Muscle of leg (tissue), 11 donors: Measurements from ENCODE around the gene TNFRSF21. TPM values are rescaled to one million over a fixed set of nuclear protein-coding genes. Genes with fewer than 3 reads are reported as not detected.
"Not testable (repeated sequence)": the region's sequence is repeated elsewhere in the genome, so short reads cannot be mapped to it uniquely, and the experiment has no call there.

Experiments used
- DNase-seq: peaks from one replicate; pipeline ENCODE4 v3.0.0; 2013
- H3K27ac ChIP-seq: one replicate; pipeline ENCODE4 v1.5.1; 2013; ENCODE audit warnings: mild to moderate bottlenecking, low read length, control low read depth
- H3K27me3 ChIP-seq: one replicate; pipeline ENCODE4 v1.6.1; 2013; ENCODE audit warnings: low read length; ENCODE audit not compliant: control insufficient read depth, insufficient read depth
- H3K36me3 ChIP-seq: one replicate; pipeline ENCODE4 v1.6.1; 2013; ENCODE audit warnings: low read length; ENCODE audit not compliant: control insufficient read depth, insufficient read depth
- H3K4me1 ChIP-seq: one replicate; pipeline ENCODE4 v1.6.1; 2013; ENCODE audit warnings: low read length; ENCODE audit not compliant: control insufficient read depth, insufficient read depth
- H3K4me3 ChIP-seq: one replicate; pipeline ENCODE4 v1.5.1; 2013; ENCODE audit warnings: low read length, control low read depth
- H3K9me3 ChIP-seq: replicated peaks from 2 replicates; pipeline ENCODE4 v1.6.1; 2013; ENCODE audit warnings: low read depth, low read length; ENCODE audit not compliant: control insufficient read depth
- WGBS: methylation state at CpG from one replicate; pipeline ENCODE4 v1.1.5; 2013; ENCODE audit warnings: missing lambda C conversion rate; ENCODE audit not compliant: insufficient coverage; 5-methylcytosine and 5-hydroxymethylcytosine counted together
- polyA plus RNA-seq, 8 donors: library from polyadenylated mRNA; unstranded; fragments of 120-200 nt; gene quantifications; one replicate each; pipeline versions ENCODE4 v1.2.1 to v1.2.3, GENCODE V29; 2013; ENCODE audit warnings: inconsistent platforms in 1 of 8, low replicate concordance in 1 of 8; ENCODE audit not compliant: insufficient read length in 8 of 8, insufficient read depth in 1 of 8
- total RNA-seq: library from RNA; stranded (reverse); fragments of 120-200 nt; gene quantifications from one replicate; pipeline ENCODE4 v1.2.4, GENCODE V29; 2013

The TNFRSF21 gene
- total and polyA plus RNA-seq, 9 donors = 10.2 to 27.9 (median 23.2) TPM

DNA sequence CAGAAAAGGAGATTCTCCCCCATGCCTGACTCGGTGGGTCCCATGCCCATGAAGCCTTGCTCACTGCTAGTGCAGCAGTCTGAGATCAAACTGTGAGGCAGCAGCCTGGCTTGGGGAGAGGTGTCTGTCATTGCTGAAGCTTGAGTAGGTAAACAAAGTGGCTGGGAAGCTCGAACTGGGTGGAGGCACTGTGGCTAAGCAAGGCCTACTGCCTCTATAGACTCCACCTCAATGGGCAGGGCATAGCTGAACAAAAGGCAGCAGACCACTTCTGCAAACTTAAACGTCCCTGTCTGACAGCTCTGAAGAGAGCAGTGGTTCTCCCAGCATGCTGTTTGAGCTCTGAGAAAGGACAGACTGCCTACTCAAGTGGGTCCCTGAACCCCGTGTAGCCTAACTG, 18.4 kb upstream of the TNFRSF21 start:
- not testable (repeated sequence) for H3K9me3 ChIP-seq, H3K27ac ChIP-seq, H3K36me3 ChIP-seq, DNase-seq, H3K4me3 ChIP-seq, H3K4me1 ChIP-seq, H3K27me3 ChIP-seq
- WGBS = 64% methylated on average over 3 of the region's 4 CpGs

DNA sequence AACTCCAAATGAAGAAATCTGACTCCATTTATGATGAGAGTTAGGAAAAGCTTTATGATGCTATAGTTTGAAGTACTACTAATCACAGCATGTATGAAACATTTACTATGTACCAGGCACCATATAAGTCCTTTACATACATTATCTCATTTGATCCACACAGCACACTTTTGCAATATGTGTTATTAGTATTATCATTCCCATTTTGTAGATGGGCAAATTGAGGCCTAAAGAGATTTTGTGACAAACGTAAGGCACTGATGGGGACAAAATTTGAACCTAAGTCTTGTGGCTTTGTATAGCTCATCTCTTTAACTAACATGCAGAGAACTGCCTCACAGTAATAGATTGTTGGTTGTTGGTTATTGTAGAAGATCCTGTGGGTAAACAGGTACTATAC, 14.2 kb upstream of the TNFRSF21 start:
- Histone ChIP-seq H3K27ac (no peak overlapping the region), H3K27me3 (no peaks in the 10 kb centered on the region), H3K4me1 (no peaks in the 10 kb centered on the region), H3K36me3 (no peaks in the 10 kb centered on the region), H3K4me3 (no peak overlapping the region), H3K9me3 (no peaks in the 10 kb centered on the region)
- no peak for DNase-seq
- no CpG with 5 or more reads among the region's 1 CpG for WGBS

DNA sequence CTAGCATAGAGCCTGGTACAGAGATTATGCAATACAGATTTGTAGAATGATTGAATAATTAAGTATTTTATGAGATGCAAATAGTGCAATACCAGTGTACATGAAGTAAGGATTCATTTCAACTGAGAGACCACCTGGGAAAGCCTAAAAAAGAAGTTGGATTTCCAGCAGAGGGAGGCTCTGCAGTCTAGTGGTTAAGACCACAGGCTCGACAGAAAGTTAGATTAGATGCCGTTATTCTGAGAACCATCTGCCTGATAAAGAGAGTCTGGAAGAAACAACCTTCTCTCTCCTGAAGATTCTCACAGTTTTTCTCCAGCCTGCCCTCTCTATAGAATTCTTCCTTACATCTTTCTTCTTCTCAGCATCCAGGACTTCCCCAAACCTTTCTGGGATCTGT, 13.6 kb upstream of the TNFRSF21 start:
- Histone ChIP-seq H3K36me3 (no peaks in the 10 kb centered on the region), H3K4me1 (no peaks in the 10 kb centered on the region), H3K27me3 (no peaks in the 10 kb centered on the region), H3K4me3 (no peak overlapping the region), H3K27ac (no peak overlapping the region), H3K9me3 (no peaks in the 10 kb centered on the region)
- no peak for DNase-seq
- WGBS = no CpG with 5 or more reads among the region's 2 CpGs

DNA sequence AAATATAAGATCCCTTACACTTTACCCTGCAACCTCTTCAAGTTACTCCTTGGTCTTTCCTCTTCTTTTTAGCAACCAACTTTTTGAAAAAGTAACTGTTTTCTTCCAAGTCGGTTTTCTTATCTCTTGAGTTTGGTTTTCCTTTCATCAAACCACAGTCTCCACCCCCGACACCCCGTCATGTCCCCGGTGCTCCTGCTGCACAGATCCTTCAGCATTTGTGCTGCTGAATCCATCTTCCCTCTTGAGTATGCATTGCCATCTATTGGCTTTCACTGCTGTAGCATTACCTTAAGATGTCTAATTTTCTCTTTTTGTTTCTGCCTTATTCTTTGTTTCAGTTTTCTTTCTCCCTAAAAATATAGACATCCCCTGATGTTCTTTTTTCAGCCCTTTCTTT, 11.9 kb upstream of the TNFRSF21 start:
- WGBS = 61% methylated on average over 4 of the region's 4 CpGs
- Histone ChIP-seq H3K27ac (no peak overlapping the region), H3K36me3 (no peaks in the 10 kb centered on the region), H3K9me3 (no peaks in the 10 kb centered on the region), H3K4me1 (no peaks in the 10 kb centered on the region), H3K4me3 (no peak overlapping the region), H3K27me3 (no peaks in the 10 kb centered on the region)
- DNase-seq = no peak

DNA sequence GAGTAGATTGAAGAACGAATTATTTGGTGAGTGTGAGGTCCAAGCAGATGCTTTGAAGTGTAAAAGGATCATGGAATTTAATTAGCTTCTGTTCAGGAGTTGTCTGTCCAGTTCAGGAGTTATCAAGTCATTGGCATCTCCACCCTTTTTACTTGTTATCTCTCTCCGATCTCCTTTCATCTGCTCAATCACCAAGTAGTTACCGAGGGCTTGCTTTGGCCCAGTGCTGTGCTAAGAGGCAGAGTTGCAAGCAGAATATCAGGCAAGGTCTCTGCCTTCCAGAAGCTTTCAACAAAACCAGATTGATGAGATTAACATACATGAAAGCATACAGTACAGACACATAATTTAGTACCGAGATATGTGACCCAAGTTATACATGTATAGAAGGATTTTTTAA, 10.2 kb upstream of the TNFRSF21 start:
- Histone ChIP-seq H3K27me3 (no peaks in the 10 kb centered on the region), H3K27ac (no peak overlapping the region), H3K36me3 (no peaks in the 10 kb centered on the region), H3K4me1 (no peaks in the 10 kb centered on the region), H3K9me3 (no peaks in the 10 kb centered on the region), H3K4me3 (no peak overlapping the region)
- DNase-seq = no peak
- whole genome bisulfite sequencing = 0% methylated on average over 1 of the region's 4 CpGs

DNA sequence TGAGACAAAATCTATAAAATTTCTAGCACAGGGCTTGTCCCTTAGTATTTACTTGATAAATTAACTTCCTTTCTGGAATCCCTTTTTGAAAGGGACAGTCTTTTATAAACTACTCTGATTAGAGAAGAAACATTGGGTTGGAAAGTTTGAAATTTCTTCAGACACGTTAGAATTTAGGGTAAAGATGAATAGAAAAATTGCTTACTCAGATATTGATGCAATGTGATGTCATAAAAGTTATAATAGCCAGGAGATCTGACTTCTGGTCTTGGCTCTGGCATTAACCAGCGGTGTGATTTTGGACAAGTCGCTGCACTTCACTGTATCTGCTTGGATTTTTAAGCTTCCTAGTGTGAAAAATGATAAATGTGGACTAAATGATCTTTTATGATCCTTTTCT, 9.7 kb upstream of the TNFRSF21 start:
- H3K4me3 ChIP-seq = no peak overlapping the region
- 79% methylated on average over 2 of the region's 3 CpGs for WGBS
- no peaks in the 10 kb centered on the region for H3K4me1 ChIP-seq
- no peaks in the 10 kb centered on the region for H3K36me3 ChIP-seq
- H3K27ac ChIP-seq = no peak overlapping the region
- no peaks in the 10 kb centered on the region for H3K9me3 ChIP-seq
- no peaks in the 10 kb centered on the region for H3K27me3 ChIP-seq
- no peak for DNase-seq

DNA sequence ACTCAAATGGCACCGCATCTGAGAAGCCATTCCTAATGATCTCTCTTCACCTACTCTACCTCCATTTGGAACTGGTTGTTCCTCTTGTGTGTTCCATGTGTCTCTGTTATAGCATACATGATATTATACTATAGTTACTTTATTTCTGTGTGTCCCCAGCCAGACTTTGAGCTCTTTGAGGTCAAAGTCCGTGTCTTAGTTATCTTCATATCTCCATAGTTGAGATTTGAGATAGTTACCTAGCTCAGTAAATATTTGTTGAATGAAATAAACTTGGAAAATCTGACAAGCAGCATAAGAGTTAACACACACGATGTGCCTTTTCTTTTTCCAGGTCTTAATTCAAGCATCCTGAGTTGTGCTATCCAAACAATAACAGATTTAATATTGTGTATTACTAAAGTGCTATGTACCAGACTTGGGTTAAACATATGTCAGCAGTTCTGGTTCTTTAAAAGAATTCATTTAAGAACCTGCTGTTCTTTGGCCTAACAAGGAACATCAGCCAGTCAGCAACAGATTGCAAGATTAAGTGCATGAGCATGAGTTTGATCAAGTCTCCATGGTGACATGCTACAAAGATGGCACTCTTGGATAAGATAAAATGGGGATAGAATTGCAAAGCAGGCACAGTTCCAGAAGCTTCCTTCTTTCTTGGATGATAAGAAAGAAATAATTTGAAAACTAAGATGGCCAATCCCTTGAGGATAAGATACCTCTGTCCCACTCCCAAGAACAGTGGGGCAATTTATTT, 8.7 kb upstream of the TNFRSF21 start:
- H3K36me3 ChIP-seq = no peaks in the 10 kb centered on the region
- H3K4me3 ChIP-seq = no peak overlapping the region
- no peaks in the 10 kb centered on the region for H3K9me3 ChIP-seq
- DNase-seq = no peak
- WGBS = no CpG with 5 or more reads among the region's 3 CpGs
- H3K27ac ChIP-seq = no peak overlapping the region
- no peaks in the 10 kb centered on the region for H3K27me3 ChIP-seq
- H3K4me1 ChIP-seq = no peaks in the 10 kb centered on the region

DNA sequence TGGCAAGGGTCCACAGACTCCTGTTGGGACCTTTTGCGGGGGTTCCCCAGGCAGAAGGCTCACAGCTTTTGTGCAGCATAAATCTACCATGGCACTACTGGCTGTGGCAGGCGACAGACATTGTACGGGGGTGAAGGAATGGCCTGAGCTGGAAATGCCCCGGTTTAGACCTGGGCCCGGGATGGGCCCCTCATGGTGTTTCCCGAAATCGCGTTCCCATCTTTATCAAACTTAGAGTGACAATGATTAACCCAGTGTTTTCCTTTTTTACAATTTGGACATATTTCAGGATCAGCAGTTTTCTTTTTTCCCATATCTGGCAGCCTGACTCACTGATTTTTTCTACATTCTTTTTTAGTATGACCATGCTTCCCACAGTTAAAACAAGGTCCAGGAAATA, 5.5 kb upstream of the TNFRSF21 start:
- H3K4me3 ChIP-seq, DNase-seq, H3K9me3 ChIP-seq, H3K27ac ChIP-seq, H3K27me3 ChIP-seq, H3K4me1 ChIP-seq, H3K36me3 ChIP-seq: not testable (repeated sequence)
- WGBS = 73% methylated on average over 3 of the region's 8 CpGs

DNA sequence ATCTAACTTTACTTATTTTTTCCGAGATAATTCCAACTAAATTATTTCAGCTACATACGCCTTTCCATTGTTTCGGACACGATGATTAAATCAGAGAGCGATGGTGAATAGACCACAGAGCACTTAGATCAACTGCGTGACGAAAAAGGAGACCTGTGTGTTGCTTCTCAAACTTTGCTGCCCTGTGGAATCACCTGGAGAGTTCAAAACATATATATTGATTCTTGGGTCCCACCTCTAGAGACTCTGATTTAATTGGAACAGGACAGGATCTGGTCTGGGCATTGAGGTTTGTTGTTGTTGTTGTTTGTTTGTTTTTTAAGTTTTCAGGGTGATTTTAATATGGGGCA, 401 bp upstream of the TNFRSF21 start:
- H3K4me3 ChIP-seq = no peak overlapping the region
- H3K27me3 ChIP-seq = peaks cover 6% of the 10 kb centered on the region
- H3K36me3 ChIP-seq = no peaks in the 10 kb centered on the region
- H3K4me1 ChIP-seq = peaks cover 11% of the 10 kb centered on the region
- 0% methylated on average over 4 of the region's 7 CpGs for WGBS
- no peaks in the 10 kb centered on the region for H3K9me3 ChIP-seq
- no peak overlapping the region for H3K27ac ChIP-seq
- DNase-seq = no peak

DNA sequence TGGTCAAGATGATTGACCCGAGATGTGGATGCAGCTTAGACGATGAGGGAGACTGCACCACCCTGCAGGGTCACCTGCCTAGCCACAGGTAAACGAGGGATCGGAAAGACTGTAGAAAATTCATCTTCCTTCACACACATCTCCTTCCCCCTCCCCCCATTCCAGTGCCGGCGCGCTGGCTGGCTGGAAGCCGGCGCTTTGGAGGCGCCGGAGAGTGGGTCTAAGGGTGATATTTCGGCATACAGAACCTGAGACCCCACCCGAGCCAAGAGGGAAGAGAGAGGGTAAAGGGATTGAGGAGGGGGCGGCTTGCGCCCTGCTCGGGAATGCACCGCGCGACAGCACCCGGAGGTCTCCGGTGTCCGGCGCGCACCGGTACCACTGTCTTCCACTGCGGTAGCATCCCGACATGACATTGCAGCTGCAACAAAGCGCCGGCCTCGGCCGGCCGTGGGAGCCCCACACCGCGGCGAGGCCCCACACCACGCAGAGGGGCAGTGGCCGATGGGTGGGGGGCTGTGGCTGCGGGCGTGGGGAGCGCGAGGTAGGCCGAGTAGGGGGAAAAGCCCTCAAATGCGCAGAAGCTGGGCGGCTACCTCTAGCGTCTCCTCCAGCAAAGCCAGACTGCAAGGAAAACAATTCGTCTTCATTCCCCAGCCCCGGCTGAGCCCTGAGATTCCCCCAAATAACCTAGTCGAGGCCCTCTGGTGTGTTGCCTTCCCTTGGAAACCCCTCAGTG, 984 bp downstream of the TNFRSF21 start:
- H3K4me1 ChIP-seq = peaks cover 11% of the 10 kb centered on the region
- peaks cover 2% of the 10 kb centered on the region for H3K36me3 ChIP-seq
- H3K9me3 ChIP-seq = no peaks in the 10 kb centered on the region
- H3K4me3 ChIP-seq = peak overlapping the region; percentile 60
- peak; percentile 41 for DNase-seq
- WGBS = under 1% methylated on average over 35 of the region's 48 CpGs
- peaks cover 6% of the 10 kb centered on the region for H3K27me3 ChIP-seq
- peak overlapping the region; percentile 71 for H3K27ac ChIP-seq
